Measurements from ENCODE around the gene ZNF184. TPM values are rescaled to one million over a fixed set of nuclear protein-coding genes. Genes with fewer than 3 reads are reported as not detected.

The ZNF184 gene
- total and polyA plus RNA-seq, 9 of the 15 experiments (the other 6 are each of a cell fraction or from before 2014, with no cell fraction given) = 7.6 to 22.2 (median 12.8) TPM

- TF ChIP-seq ZNF592 (IDR thresholded peaks at IDR 0.05) (peak; percentile 37; the same call in 1 of the 2 replicates), SMARCB1 (IDR thresholded peaks at IDR 0.05; ENCODE audit: insufficient read length, low read depth) (no peak), SAFB2 (IDR thresholded peaks at IDR 0.05; ENCODE audit: borderline replicate concordance, low read depth, low read length, severe bottlenecking) (no peak), POLR2A (conservative IDR thresholded peaks at IDR 0.05) (no peak), ZNF217 (CRISPR knock-in tag; IDR thresholded peaks at IDR 0.05) (no peak), TAF9B (IDR thresholded peaks at IDR 0.05; ENCODE audit: partially characterized antibody) (no peak), RAD21 (CRISPR knock-in tag; conservative IDR thresholded peaks at IDR 0.05 in 1 of 2, IDR thresholded peaks at IDR 0.05 in 1 of 2) (peak in 1 of 2 experiments; percentile 3; a peak in 1 of 4 replicates), U2AF1 (optimal IDR thresholded peaks at IDR 0.05; ENCODE audit: low read depth, low read length) (no peak), SNRNP70 (optimal IDR thresholded peaks at IDR 0.05; ENCODE audit: low read depth, low read length) (no peak), CREM (IDR thresholded peaks at IDR 0.05; ENCODE audit: low read depth) (peak; percentile 69), HDGF (IDR thresholded peaks at IDR 0.05) (no peak), NFE2 (IDR thresholded peaks at IDR 0.05; ENCODE audit: low read depth) (peak; percentile 10; the same call in 1 of the 2 replicates), BHLHE40 (IDR thresholded peaks at IDR 0.05; ENCODE audit: low read length) (0 out of 2 replicates have a peak, but pooled peaks have one; percentile 7), ZNF121 (CRISPR knock-in tag; conservative IDR thresholded peaks at IDR 0.05) (no peak), POLR2AphosphoS5 (IDR thresholded peaks at IDR 0.05; ENCODE audit: control insufficient read depth, insufficient read depth, low read depth, low read length) (no peak), POLR3G (IDR thresholded peaks at IDR 0.05; ENCODE audit: extremely low read depth, insufficient read length, insufficient replicate concordance) (peak; percentile 52), ZNF717 (CRISPR knock-in tag; IDR thresholded peaks at IDR 0.05) (no peak), NONO (IDR thresholded peaks at IDR 0.05; ENCODE audit: low read depth in 2 of 2, low read length in 1 of 2) (peak in 1 of 2 experiments; percentile 45; a peak in 1 of 4 replicates), BRF2 (IDR thresholded peaks at IDR 0.05; ENCODE audit: borderline replicate concordance, insufficient read depth, insufficient read length) (no peak)
- TF ChIP-seq, protein P1, sequence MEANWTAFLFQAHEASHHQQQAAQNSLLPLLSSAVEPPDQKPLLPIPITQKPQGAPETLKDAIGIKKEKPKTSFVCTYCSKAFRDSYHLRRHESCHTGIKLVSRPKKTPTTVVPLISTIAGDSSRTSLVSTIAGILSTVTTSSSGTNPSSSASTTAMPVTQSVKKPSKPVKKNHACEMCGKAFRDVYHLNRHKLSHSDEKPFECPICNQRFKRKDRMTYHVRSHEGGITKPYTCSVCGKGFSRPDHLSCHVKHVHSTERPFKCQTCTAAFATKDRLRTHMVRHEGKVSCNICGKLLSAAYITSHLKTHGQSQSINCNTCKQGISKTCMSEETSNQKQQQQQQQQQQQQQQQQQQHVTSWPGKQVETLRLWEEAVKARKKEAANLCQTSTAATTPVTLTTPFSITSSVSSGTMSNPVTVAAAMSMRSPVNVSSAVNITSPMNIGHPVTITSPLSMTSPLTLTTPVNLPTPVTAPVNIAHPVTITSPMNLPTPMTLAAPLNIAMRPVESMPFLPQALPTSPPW (CRISPR knock-in tag; IDR thresholded peaks at IDR 0.05) = 0 out of 2 replicates have a peak, but pooled peaks have one; percentile 3
These were observed 30.6 kb upstream of the ZNF184 start (continued) for GRCh38 chr6:27503436-27504030.

Measured in K562 (cell line).